ENCODE measurements around the gene SLC35E3. TPM values are rescaled to one million over a fixed set of nuclear protein-coding genes. Genes with fewer than 3 reads are reported as not detected.
A peak's percentile ranks its signal among the peaks of the same experiment; 100 is the strongest.
"Not testable (repeated sequence)": the region's sequence is repeated elsewhere in the genome, so short reads cannot be mapped to it uniquely, and the experiment has no call there.

Gene SLC35E3
- total RNA-seq, 2 experiments from 2014 or later, result 8.3 to 9.1 TPM

DNA sequence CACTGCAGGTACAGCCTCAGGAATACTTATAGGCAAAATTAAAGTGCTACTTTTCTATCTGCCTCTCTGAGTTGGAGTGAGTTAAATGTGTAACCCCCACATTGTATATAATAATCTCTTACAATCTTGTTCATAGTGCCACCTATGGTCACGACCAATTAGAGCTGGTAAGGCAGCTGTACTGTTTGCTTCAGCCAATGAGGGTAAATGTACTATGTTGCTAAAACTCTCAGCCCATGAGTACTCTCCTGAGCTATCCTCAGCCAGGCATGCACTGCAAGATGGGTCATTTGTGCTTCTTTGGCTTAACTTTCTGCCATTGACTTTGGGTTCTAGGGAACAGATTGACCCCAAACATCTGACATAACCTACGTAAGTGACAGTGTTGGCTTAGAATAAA lies 47.0 kb downstream of the SLC35E3 start:
- Mint-ChIP-seq H3K4me1 (peaks cover 2% of the 10 kb centered on the region), H3K27ac (no peak overlapping the region), H3K4me3 (no peak overlapping the region), H3K27me3 (no peaks in the 10 kb centered on the region), H3K36me3 (no peaks in the 10 kb centered on the region), H3K9me3 (no peaks in the 10 kb centered on the region)
- ATAC-seq (ENCODE audit: low read depth), result peak; percentile 61
- POLR2A ChIA-PET, result interaction anchor here (0.6 kb wide), 1 partner anchor 449 kb away, joined by 3 read pairs; no protein-coding TSS in a partner anchor
- no peak for DNase-seq

DNA sequence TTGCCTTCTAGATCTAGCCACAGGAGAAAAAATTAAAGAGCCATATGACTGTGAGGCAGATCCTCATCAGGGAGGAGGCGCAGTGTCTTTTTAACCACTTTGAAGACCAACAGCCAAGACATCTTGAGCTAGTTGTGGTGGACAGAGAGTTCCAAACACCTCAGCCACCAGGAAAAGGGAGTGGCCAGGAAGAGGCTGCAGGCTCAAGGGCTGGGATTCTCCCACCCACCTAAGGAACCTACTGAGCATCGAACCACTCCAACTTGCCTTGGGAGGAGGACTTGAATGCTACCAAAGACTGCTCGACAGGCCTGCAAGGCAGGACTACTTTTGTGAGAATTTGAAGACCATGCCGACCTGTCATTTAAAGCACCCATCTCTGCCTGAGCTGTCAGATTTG lies 47.5 kb downstream of the SLC35E3 start:
- H3K4me3 Mint-ChIP-seq, result no peak overlapping the region
- H3K9me3 Mint-ChIP-seq, result no peaks in the 10 kb centered on the region
- H3K4me1 Mint-ChIP-seq, result peaks cover 2% of the 10 kb centered on the region
- no peak overlapping the region for H3K27ac Mint-ChIP-seq
- ATAC-seq (ENCODE audit: low read depth) (no peak), DNase-seq (no peak)
- POLR2A ChIA-PET, result interaction anchor here (0.6 kb wide), 1 partner anchor 448 kb away, joined by 3 read pairs; no protein-coding TSS in a partner anchor
- no peaks in the 10 kb centered on the region for H3K36me3 Mint-ChIP-seq
- H3K27me3 Mint-ChIP-seq, result no peaks in the 10 kb centered on the region

DNA sequence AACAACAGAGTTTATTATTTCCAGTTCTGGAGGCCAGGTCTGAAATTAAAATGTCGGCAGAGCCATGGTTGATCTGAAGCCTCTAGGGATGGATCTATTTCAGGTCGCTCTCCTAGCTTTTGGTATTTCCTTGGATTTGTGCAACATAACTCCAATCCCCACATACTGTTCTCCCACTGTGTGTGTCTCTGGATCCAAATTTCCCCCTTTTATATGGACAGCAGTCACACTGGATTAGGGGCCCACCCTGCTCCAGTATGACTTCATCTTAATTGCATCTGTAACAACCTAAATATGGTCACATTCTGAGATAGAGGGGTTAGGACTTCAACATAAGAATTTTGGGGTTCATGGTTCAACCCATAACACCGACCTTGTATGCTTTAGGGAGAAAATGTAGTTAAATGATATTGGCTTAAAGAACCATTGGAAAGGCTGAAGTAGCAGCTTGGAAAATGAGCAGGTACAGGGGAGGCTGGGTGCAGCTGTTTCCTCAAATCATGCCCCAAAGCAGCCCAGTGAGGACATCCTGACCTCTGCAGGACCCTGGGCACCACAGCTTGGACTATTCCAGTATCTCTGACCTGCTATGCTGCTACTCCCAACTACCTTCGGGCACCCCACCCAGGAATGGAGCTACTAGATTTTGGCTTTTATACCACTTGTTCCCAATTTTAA lies 48.1 kb downstream of the SLC35E3 start:
- Mint-ChIP-seq H3K4me1 (peaks cover 2% of the 10 kb centered on the region), H3K27me3 (peaks cover 5% of the 10 kb centered on the region), H3K36me3 (no peaks in the 10 kb centered on the region), H3K4me3 (no peak overlapping the region), H3K27ac (no peak overlapping the region), H3K9me3 (no peaks in the 10 kb centered on the region)
- POLR2A ChIA-PET, result interaction anchor here (1.5 kb wide), 1 partner anchor 14 kb away, joined by 4 read pairs; the partner anchor contains the start of gene MDM2
- ATAC-seq (ENCODE audit: low read depth) (no peak), DNase-seq (no peak)

DNA sequence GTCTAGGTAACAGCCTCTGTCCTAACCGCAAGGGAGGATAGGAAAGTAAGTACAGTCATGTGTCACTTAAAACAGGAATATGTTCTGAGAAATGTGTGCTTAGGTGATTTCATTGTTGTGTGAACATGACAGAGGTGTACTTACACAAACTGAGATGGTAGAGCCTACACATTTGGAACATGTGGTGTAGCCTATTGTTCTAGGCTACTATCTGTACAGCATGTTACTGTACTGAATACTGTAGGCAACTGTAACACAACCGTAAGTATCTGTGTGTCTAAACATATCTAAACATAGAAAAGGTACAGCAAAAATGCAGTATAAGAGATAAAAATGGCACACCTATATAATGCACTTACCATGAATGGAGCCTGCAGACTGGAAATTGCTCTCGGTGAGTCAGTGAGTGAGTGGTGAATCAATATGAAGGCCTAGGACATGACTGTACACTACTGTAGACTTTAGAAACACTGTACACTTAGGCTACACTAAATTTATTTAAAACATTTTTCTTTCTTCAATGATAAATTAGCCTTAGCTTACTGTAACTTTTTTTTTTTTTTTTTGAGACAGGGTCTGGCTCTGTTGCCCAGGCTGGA lies 48.8 kb downstream of the SLC35E3 start:
- ATAC-seq (ENCODE audit: low read depth) (no peak), DNase-seq (no peak)
- POLR2A ChIA-PET, result interaction anchor here (1.5 kb wide), 1 partner anchor 13 kb away, joined by 4 read pairs; the partner anchor contains the start of gene MDM2
- Mint-ChIP-seq H3K27ac (no peak overlapping the region), H3K4me3 (no peak overlapping the region), H3K9me3 (no peaks in the 10 kb centered on the region), H3K27me3 (peaks cover 5% of the 10 kb centered on the region), H3K4me1 (peaks cover 2% of the 10 kb centered on the region), H3K36me3 (no peaks in the 10 kb centered on the region)

DNA sequence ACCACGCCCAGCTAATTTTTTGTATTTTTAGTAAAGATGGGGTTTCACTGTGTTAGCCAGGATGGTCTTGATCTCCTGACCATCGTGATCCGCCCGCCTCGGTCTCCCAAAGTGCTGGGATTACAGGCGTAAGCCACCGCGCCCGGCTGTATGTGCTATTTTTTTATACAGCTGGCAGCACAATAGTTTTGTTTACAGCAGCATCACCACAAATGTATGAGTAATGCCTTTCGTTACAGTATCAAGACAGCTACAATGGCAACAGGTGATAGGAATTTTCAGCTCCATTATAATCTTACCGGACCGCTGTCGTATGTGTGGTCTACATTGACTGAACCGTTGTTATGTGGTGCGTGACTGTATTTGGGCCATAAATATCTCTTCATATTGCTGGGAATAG lies 50.4 kb downstream of the SLC35E3 start:
- peaks cover 2% of the 10 kb centered on the region for H3K4me1 Mint-ChIP-seq
- ATAC-seq (ENCODE audit: low read depth) (no peak), DNase-seq (no peak)
- no peaks in the 10 kb centered on the region for H3K36me3 Mint-ChIP-seq
- no peak overlapping the region for H3K4me3 Mint-ChIP-seq
- no peak overlapping the region for H3K27ac Mint-ChIP-seq
- POLR2A ChIA-PET, result interaction anchor here (2.1 kb wide), 1 partner anchor 11 kb away, joined by 7 read pairs; the partner anchor contains the start of gene MDM2
- peaks cover 5% of the 10 kb centered on the region for H3K27me3 Mint-ChIP-seq
- no peaks in the 10 kb centered on the region for H3K9me3 Mint-ChIP-seq

DNA sequence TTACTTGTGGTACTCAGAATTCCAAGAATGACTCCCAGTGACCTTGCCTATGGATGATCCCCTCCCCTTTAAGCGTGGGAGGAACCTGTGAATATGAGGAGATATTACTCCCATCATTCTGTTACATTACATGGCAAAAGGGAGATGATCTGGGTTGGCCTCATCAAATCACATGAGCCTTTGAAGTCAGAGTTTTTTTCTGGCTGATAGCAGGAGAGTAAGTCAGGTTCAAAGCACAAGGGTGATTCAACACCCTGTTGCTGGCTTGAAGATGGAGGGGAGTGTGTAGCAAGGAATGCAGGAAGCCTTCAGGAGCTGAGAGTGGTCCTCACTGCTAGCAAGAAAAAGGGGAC lies 52.9 kb downstream of the SLC35E3 start:
- Mint-ChIP-seq H3K27ac (no peak overlapping the region), H3K9me3 (no peaks in the 10 kb centered on the region), H3K4me1 (peaks cover 2% of the 10 kb centered on the region), H3K27me3 (peaks cover 5% of the 10 kb centered on the region), H3K4me3 (no peak overlapping the region), H3K36me3 (no peaks in the 10 kb centered on the region)
- no peak for ATAC-seq (ENCODE audit: low read depth)
- DNase-seq, result no peak
- POLR2A ChIA-PET, result no interaction called here

DNA sequence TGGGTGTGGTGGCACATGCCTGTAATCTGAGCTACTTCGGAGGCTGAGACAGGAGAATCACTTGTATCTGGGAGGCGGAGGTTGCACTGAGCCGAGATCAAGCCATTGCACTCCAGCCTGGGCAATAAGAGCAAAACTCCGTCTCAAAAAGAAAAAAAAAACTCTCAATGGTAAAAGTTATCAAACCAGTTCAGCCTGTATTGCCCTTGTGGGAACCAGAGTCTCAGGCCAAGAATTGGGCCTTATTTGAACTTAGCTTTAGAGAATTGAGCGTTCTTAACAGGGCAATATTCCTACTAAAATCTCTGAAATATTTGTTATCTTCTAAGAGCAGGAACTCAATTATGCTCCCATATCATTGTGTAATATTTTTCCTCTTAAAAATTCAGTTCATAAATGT lies 54.3 kb downstream of the SLC35E3 start:
- Mint-ChIP-seq H3K36me3 (no peaks in the 10 kb centered on the region), H3K27me3 (peaks cover 5% of the 10 kb centered on the region), H3K4me3 (no peak overlapping the region), H3K27ac (no peak overlapping the region), H3K9me3 (no peaks in the 10 kb centered on the region), H3K4me1 (peaks cover 2% of the 10 kb centered on the region)
- POLR2A ChIA-PET, result no interaction called here
- no peak for ATAC-seq (ENCODE audit: low read depth)
- no peak for DNase-seq

DNA sequence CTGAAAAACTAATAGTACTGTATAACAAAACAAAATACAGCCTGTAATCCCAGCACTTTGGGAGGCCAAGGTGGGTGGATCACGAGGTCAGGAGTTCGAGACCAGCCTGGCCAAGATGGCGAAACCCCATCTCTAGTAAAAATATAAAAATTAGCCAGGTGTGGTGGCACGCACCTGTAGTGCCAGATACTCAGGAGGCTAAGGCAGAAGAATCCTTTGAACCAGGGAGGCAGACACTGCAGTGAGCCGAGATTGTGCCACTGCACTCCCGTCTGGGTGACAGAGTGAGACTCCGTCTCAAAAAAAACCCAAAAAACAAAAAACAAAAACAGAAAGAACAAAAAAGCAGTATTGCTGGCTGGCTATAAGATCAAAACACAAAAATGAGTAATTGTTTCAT lies 55.1 kb downstream of the SLC35E3 start:
- H3K27me3 Mint-ChIP-seq; H3K4me3 Mint-ChIP-seq; H3K9me3 Mint-ChIP-seq; POLR2A ChIA-PET; H3K27ac Mint-ChIP-seq; DNase-seq; ATAC-seq (ENCODE audit: low read depth); H3K36me3 Mint-ChIP-seq; H3K4me1 Mint-ChIP-seq: not testable (repeated sequence)

DNA sequence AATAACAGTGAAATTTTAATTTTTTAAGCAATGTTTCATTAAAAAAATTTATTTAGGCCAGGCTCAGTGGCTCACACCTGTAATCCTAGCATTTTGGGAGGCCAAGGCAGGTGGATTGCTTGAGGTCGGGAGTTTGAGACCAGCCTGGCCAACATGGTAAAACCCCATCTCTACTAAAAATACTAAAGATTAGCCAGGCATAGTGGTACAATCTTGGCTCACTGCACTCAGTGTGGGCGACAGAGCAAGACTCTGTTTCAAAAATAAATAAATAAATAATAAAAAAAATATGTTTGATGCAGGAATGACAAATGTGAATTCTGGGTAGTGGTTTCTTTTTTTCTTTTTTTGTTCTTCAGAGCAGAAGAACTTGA lies 56.4 kb downstream of the SLC35E3 start:
- H3K4me1 Mint-ChIP-seq; ATAC-seq (ENCODE audit: low read depth); H3K4me3 Mint-ChIP-seq; H3K27ac Mint-ChIP-seq; H3K27me3 Mint-ChIP-seq; H3K36me3 Mint-ChIP-seq; POLR2A ChIA-PET; H3K9me3 Mint-ChIP-seq; DNase-seq: not testable (repeated sequence)

DNA sequence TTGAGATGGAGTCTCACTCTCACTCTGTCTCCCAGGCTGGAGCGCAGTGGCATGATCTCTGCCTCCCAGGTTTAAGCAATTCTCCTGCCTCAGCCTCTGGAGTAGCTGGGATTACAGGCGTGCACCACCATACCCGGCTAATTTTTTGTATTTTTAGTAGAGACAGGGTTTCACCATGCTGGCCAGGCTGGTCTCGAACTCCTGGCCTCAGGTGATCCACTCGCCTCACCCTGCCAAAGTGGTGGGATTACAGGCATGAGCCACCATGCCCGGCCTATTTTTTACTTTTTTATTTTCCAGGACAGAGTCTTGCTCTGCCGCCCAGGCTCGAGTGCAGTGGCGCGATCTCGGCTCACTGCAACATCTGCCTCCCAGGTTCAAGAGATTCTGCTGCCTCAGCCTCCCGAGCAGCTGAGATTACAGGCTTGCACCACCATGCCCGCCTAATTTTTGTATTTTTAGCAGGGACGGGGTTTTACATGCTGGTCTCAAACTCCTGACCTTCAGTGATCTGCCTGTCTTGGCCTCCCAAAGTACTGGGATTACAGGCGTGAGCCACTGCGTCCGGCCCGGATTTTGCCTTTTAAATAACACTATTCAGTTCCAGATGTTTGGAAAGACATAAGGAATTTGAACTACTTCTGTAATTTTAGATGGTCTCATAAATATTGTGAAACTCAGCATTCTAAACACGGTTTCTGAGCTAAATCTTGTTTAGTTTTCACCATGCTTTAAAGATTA lies 57.1 kb downstream of the SLC35E3 start:
- ATAC-seq (ENCODE audit: low read depth); H3K4me3 Mint-ChIP-seq; POLR2A ChIA-PET; H3K4me1 Mint-ChIP-seq; H3K9me3 Mint-ChIP-seq; H3K27me3 Mint-ChIP-seq; H3K36me3 Mint-ChIP-seq; DNase-seq; H3K27ac Mint-ChIP-seq: not testable (repeated sequence)

DNA sequence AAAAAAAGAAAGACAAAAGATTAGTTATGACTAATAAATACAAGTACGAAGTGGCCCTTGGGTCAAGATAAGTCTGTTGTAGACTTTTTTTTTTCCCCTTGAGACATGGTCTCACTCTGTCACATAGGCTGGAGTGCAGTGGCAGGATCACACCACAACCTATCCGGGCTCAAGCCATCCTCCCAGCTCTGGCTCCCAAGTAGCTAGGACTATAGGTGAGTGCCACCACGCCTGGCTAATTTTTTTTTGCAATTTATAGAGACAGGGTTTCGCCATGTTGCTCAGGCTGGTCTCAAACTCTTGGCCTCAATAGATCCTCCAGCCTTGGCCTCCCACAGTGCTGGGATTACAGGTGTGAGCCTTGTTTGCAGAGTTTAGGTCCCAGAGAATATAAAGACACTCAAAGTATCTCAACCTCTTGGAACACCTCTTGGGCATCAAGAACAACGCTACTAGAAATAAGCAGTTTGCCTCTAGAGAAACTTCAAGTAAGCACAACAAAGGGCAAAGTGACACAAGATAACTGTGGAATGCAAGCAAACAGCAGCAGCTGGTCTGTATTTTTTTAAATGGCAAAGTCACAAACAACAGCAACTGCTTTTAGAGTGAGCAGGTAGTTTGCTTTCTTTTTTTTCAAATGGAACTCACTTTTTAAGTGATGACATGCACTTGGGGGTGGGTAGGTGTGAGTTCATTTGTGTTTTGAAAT lies 58.1 kb downstream of the SLC35E3 start:
- Mint-ChIP-seq H3K27ac (no peak overlapping the region), H3K27me3 (no peaks in the 10 kb centered on the region), H3K36me3 (peaks cover 7% of the 10 kb centered on the region), H3K9me3 (no peaks in the 10 kb centered on the region), H3K4me3 (no peak overlapping the region), H3K4me1 (peaks cover 8% of the 10 kb centered on the region)
- ATAC-seq (ENCODE audit: low read depth), result no peak
- DNase-seq, result no peak
- POLR2A ChIA-PET, result no interaction called here

DNA sequence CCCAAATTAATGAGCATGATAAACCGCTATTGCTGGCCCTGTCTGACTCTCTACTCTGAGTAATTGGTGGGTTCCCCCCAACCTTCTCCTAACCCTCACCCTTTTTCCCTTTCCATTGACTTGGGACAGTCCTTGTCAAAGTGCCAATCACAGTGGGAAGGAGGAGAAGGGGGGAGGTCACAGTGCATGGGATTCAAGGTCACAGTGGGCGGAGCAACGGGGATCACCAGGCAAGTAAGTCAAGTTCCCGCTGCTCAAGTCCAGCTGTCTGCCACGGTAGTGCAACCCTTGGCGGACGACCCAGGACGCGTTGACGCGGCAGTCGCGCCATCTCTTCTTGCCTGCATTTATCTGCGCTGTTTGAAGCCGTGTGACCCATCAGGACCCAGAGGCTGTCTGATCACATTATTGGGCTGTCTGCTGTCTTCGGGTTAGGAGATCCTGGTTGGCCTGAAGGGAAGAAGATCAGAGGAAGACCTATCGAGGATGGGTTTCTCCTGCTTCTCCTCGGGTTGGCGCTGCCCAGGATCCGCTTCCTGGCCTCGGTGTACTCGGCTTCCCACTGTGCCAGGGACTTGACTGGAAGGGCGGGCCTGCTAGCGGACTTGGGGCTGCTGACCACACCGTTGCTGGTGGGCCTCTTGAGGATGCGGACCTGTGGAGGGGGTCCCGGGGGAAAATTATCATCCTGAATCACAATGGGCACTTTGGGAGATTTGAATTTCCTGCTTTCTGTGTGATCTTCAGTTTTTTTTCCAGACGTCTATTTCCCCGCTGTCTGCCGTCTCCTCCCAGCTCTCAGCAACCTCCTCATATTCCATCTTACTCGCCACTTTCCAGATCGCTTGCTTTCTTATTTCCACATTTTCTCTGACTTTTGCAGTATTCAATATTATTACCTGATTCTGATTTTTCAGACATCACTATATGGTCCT lies 58.9 kb downstream of the SLC35E3 start:
- no peak overlapping the region for H3K4me3 Mint-ChIP-seq
- ATAC-seq (ENCODE audit: low read depth), result no peak
- no peaks in the 10 kb centered on the region for H3K27me3 Mint-ChIP-seq
- peak overlapping the region; percentile 61 for H3K27ac Mint-ChIP-seq
- no peaks in the 10 kb centered on the region for H3K9me3 Mint-ChIP-seq
- peaks cover 9% of the 10 kb centered on the region for H3K4me1 Mint-ChIP-seq
- POLR2A ChIA-PET, result no interaction called here
- no peak for DNase-seq
- H3K36me3 Mint-ChIP-seq, result peaks cover 15% of the 10 kb centered on the region

Data from activated naive CD8-positive, alpha-beta T cell treated with anti-CD3 and anti-CD28 coated beads, Interleukin-2, amount 10 ng/mL, durations not matched to agents 7 days and 5 days (primary cell).